Transverse colon (tissue), 3 donors: ENCODE data around the gene SLC17A3.

Experiments used
- CTCF ChIP-seq, 5 experiments: fragments of 200-600 bp in 3 of 5; fragments of 450-650 bp in 2 of 5; sonication (generic) in 3 of 5; IDR thresholded peaks; 1 replicate in 2 of 5; 2 replicates in 3 of 5; pipeline ENCODE4 v1.5.1; 2016 to 2017; ENCODE audit warnings: antibody characterized with exemption in 5 of 5, inconsistent platforms in 3 of 5, mild to moderate bottlenecking in 2 of 5, moderate library complexity in 1 of 5
- EP300 ChIP-seq: sonication (generic); formaldehyde crosslinking; IDR thresholded peaks from one replicate; pipeline ENCODE4 v1.6.1; 2017; ENCODE audit warnings: antibody characterized with exemption, low read depth

DNA sequence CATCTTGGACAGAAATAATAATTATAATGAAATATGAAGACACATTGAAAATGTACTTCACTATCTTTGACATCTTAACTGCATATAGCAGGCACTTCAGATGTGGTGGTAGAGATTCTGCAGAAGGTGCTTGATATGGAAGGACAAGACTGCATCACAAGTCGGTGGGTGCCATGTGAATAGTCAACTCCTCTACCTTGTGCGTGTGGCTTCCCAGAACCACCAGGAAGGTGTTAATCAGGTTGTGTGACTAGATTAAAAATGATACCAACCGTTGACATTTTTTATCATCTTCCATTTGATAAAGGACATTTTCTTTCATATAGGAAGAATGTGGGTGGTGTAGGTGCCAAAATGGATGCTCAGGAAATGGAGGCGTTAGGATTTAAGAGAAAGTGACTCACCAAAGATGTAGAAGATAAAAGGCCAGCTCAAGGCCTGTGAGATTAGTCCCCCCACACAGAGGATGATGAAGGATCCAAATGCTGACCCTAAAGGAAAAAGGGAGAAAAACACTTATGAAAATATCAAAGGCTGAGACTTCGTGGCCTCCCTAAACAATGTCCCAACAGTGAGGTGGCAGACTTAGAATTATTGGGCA lies 44.1 kb upstream of the SLC17A3 start:
- no peak for TF ChIP-seq EP300
- no peak for TF ChIP-seq CTCF (IDR thresholded peaks at IDR 0.05)
